HepG2 (cell line): ENCODE measurements around the gene MRPL14.

Experiments used
- ASH2L ChIP-seq: fragments of 300-600, 200-600 bp; sonication (generic); IDR thresholded peaks from 2 replicates; pipeline ENCODE4 v1.7.0; 2017; ENCODE audit warnings: low read depth, mild to moderate bottlenecking, moderate library complexity, mixed read lengths, low read length; ENCODE audit not compliant: insufficient read length
- CTCF ChIP-seq: sonication (generic); formaldehyde crosslinking; IDR thresholded peaks from 2 replicates; pipeline ENCODE4 v1.5.0; 2020; ENCODE audit warnings: mild to moderate bottlenecking, missing genetic modification reagents, moderate library complexity
- HOXD1 ChIP-seq: sonication (generic); formaldehyde crosslinking; IDR thresholded peaks from 2 replicates; pipeline ENCODE4 v1.5.0; 2020; ENCODE audit warnings: missing genetic modification reagents
- NFRKB ChIP-seq: fragments of 450-650 bp; IDR thresholded peaks from 2 replicates; pipeline ENCODE4 v1.6.1; 2017
- POLR2AphosphoS5 ChIP-seq: IDR thresholded peaks from 2 replicates; pipeline ENCODE4 v1.6.1; 2012; ENCODE audit warnings: low read depth, low read length
- SUZ12 ChIP-seq: fragments of 150-350 bp; IDR thresholded peaks from 2 replicates; pipeline ENCODE4 v1.6.1; 2014; ENCODE audit warnings: low read depth, low read length
- TFDP2 ChIP-seq: sonication (generic); formaldehyde crosslinking; IDR thresholded peaks from 2 replicates; pipeline ENCODE4 v1.4.0; 2020; ENCODE audit warnings: missing genetic modification reagents
- UBTF ChIP-seq: sonication (generic); formaldehyde crosslinking; IDR thresholded peaks from 2 replicates; pipeline ENCODE4 v1.4.0; 2020; ENCODE audit warnings: mild to moderate bottlenecking, missing genetic modification reagents
- ZFX ChIP-seq: sonication (generic); formaldehyde crosslinking; IDR thresholded peaks from 2 replicates; pipeline ENCODE4 v1.4.0; 2020; ENCODE audit warnings: mild to moderate bottlenecking, low read depth, missing genetic modification reagents, moderate library complexity
- ZMYM4 ChIP-seq: sonication (generic); formaldehyde crosslinking; IDR thresholded peaks from 2 replicates; pipeline ENCODE4 v1.8.1; 2023; ENCODE audit warnings: mild to moderate bottlenecking, missing genetic modification reagents
- ZNF234 ChIP-seq: sonication (generic); formaldehyde crosslinking; conservative IDR thresholded peaks from 2 replicates; pipeline ENCODE4 v1.5.1; 2020; ENCODE audit warnings: mild to moderate bottlenecking, missing genetic modification reagents
- ZNF556 ChIP-seq: sonication (generic); formaldehyde crosslinking; IDR thresholded peaks from 2 replicates; pipeline ENCODE4 v1.4.0; 2020; ENCODE audit warnings: mild to moderate bottlenecking, missing genetic modification reagents, borderline replicate concordance
- ZNF772 ChIP-seq: sonication (generic); formaldehyde crosslinking; IDR thresholded peaks from 2 replicates; pipeline ENCODE4 v1.5.0; 2020; ENCODE audit warnings: mild to moderate bottlenecking, missing genetic modification reagents

- TF ChIP-seq SUZ12, result no peak
- no peak for TF ChIP-seq ZFX (CRISPR knock-in tag)
- TF ChIP-seq CTCF (CRISPR knock-in tag), result no peak
- no peak for TF ChIP-seq ZNF772
- TF ChIP-seq TFDP2, result no peak
- TF ChIP-seq NFRKB, result no peak
- no peak for TF ChIP-seq ZNF234 (CRISPR knock-in tag)
- no peak for TF ChIP-seq UBTF (CRISPR knock-in tag)
- TF ChIP-seq ZNF556 (CRISPR knock-in tag), result no peak
- TF ChIP-seq ZMYM4, result no peak
- no peak for TF ChIP-seq HOXD1 (CRISPR knock-in tag)
- no peak for TF ChIP-seq ASH2L
- TF ChIP-seq POLR2AphosphoS5, result peak; percentile 56
Observed at GRCh38 chr6:44082872-44083321, 44.4 kb downstream of the MRPL14 start.
